ENCODE results near the gene PAFAH1B1.
"Not testable (repeated sequence)": the region's sequence is repeated elsewhere in the genome, so short reads cannot be mapped to it uniquely, and the experiment has no call there.

The PAFAH1B1 gene

DNA sequence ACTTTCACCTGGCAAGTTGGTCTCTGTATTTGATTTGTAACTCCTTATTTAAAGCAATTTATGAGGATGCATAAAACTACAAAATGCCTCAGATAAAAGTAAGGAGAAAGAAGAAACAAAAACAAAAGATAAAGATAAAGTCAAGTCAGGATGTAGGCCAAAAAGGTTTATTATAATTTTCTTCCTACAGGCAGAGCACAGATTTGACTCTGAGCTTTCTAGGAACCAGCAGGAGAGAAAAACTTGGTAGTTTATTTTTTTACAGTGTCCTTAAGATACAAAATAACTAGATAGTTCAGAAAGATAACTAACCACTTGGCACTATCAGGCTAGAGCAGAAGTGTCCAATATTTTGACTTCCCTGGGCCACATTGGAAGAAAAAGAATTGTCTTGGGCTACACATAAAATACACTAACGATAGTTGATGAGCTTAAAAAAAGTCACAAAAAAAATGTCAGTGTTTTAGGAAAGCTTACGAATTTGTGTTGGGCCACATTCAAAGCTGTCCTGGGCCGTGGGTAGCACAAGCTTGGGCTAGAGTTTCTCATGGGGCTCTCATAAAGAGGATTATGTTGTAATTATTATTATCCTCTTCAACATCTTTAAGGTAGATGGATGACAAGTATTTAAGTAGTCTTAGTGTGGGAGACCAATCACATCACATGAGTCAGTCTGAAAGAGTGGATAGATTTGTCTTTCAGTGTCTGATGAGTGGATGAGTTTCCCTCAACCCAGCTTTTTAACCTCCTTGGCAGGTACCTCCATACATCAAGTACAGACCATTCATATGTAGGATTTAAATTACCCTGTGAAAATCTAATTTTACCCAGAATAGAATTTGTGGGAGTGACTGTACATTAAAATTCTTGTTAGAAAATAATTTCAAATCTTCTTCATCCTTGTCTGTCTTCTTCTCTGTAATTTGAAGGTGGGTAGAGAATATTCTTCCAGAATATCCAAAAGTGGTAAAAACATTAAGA lies 17.0 kb downstream of the PAFAH1B1 start:
- no peak for DNase-seq (ENCODE audit: low spot score in 2 of 2)
- Mint-ChIP-seq H3K9me3 (no peaks in the 10 kb centered on the region), H3K27me3 (no peaks in the 10 kb centered on the region), H3K36me3 (peaks cover 7% of the 10 kb centered on the region), H3K27ac (peak overlapping the region; percentile 41), H3K4me1 (peaks cover 24% of the 10 kb centered on the region), H3K4me3 (no peak overlapping the region)
- ATAC-seq (ENCODE audit: low read depth), result no peak

DNA sequence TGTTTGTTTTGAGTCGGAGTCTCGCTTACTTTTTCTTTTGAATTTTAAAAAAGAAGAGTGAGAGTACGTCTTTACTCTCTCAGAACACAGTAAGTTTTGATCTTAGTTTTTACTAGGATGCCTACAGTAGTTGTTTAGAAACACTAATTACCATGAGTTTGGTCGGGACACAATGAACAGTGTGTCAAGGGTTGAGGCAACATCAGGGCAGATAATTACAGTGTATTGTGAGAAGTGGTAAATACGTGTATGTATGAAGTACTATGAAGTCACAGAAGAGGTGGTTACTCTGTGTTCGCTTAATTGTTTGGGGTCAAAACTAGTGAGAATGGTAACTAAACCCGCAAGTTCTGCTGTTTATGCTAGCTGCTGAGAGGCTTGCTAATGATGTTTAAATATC lies 18.2 kb downstream of the PAFAH1B1 start:
- Mint-ChIP-seq H3K4me3 (no peak overlapping the region), H3K9me3 (no peaks in the 10 kb centered on the region), H3K27ac (peak overlapping the region; percentile 62), H3K36me3 (peaks cover 11% of the 10 kb centered on the region), H3K27me3 (no peaks in the 10 kb centered on the region), H3K4me1 (peaks cover 26% of the 10 kb centered on the region)
- no peak for DNase-seq (ENCODE audit: low spot score in 2 of 2)
- ATAC-seq (ENCODE audit: low read depth), result no peak

- Mint-ChIP-seq H3K27me3 (no peaks in the 10 kb centered on the region), H3K36me3 (peaks cover 9% of the 10 kb centered on the region), H3K4me1 (peaks cover 31% of the 10 kb centered on the region), H3K9me3 (no peaks in the 10 kb centered on the region), H3K4me3 (no peak overlapping the region), H3K27ac (no peak overlapping the region)
- DNase-seq (ENCODE audit: low spot score in 2 of 2), result no peak
- ATAC-seq (ENCODE audit: low read depth), result no peak
Observed at GRCh38 chr17:2612630-2613029, 19.2 kb downstream of the PAFAH1B1 start.

DNA sequence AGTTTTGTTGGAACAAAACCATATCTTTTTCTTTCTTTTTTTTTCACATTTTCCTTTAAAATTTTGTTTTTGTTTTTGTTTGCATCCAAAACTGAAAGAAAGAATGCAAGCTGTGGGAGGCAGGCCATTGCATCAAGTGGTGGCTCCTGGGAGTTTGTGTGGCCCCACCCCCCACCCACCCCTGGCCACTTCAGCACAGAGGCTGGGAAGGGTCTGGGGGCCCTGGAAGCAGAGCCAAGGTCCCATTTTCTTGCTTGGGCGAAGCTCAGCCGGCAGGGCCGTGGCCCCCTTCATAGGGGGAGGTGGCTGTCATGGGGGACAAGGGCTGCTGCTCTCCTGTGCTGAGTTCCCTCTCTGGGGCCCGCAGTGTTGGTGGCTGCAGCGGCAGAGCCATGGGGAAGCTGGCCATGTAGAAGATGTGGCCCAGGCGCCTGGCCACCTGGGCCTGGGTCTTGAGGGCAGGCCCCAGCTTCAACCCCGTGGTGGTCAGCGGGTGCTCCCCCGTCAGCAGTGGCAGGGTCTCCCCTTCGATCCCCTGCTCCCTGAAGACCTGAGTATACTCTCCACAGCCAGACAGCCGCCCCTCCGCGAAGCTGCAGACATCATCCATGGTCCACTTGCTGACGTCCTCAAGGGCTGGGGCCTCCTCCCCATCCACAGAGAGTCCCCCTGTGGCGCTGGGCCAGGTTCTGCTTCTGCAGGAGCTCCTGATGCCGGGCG lies 19.8 kb downstream of the PAFAH1B1 start:
- H3K4me3 Mint-ChIP-seq, result no peak overlapping the region
- no peaks in the 10 kb centered on the region for H3K9me3 Mint-ChIP-seq
- ATAC-seq (ENCODE audit: low read depth) (no peak), DNase-seq (ENCODE audit: low spot score in 2 of 2) (no peak)
- H3K27me3 Mint-ChIP-seq, result no peaks in the 10 kb centered on the region
- H3K27ac Mint-ChIP-seq, result no peak overlapping the region
- H3K4me1 Mint-ChIP-seq, result peaks cover 29% of the 10 kb centered on the region
- peaks cover 8% of the 10 kb centered on the region for H3K36me3 Mint-ChIP-seq

GRCh38 chr17:2615882-2616281 lies 22.4 kb downstream of the PAFAH1B1 start:
- Mint-ChIP-seq H3K9me3 (no peaks in the 10 kb centered on the region), H3K27ac (no peak overlapping the region), H3K4me3 (no peak overlapping the region), H3K27me3 (no peaks in the 10 kb centered on the region), H3K4me1 (peaks cover 17% of the 10 kb centered on the region), H3K36me3 (peaks cover 6% of the 10 kb centered on the region)
- DNase-seq (ENCODE audit: low spot score in 2 of 2) (no peak), ATAC-seq (ENCODE audit: low read depth) (no peak)

DNA sequence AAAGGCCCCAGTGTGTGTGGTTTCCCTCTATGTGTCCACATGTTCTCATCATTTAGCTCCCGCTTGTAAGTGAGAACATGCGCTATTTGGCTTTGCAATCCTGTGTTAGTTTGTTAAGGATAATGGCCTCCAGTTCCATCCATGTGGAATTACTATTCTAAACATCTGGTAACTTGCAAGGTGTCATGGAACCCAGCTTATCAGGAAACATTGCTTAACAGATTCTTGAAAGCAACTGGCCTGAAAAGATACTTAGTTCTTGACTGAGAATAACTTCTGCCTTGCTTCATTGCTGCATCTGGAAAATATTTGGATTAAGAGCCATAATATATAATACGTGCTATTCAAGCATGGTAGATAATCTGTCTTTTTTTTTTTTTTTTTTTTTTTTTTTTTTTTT lies 27.8 kb downstream of the PAFAH1B1 start:
- H3K4me1 Mint-ChIP-seq, result peaks cover 28% of the 10 kb centered on the region
- H3K27me3 Mint-ChIP-seq, result no peaks in the 10 kb centered on the region
- H3K27ac Mint-ChIP-seq, result peak overlapping the region; percentile 1
- ATAC-seq (ENCODE audit: low read depth) (no peak), DNase-seq (ENCODE audit: low spot score in 2 of 2) (no peak)
- no peaks in the 10 kb centered on the region for H3K9me3 Mint-ChIP-seq
- peaks cover 5% of the 10 kb centered on the region for H3K36me3 Mint-ChIP-seq
- H3K4me3 Mint-ChIP-seq, result no peak overlapping the region

DNA sequence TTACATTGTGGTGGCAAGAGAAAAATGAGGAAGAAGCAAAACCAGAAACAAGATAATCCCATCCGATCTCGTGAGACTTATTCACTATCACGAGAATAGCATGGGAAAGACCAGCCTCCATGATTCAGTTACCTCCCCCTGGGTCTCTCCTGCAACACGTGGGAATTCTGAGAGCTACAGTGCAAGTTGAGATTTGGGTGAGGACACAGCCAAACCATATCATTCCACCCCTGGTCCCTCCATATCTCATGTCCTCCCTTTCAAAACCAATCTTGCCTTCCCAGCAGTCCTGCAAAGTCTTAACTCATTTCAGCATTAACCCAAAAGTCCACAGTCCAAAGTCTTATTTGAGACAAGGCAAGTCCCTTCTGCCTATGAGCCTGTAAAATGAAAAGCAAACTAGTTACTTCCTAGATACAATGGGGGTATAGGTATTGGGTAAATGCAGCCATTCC lies 28.5 kb downstream of the PAFAH1B1 start:
- not testable (repeated sequence) for H3K9me3 Mint-ChIP-seq; ATAC-seq (ENCODE audit: low read depth); H3K4me3 Mint-ChIP-seq; H3K36me3 Mint-ChIP-seq; H3K27me3 Mint-ChIP-seq; DNase-seq (ENCODE audit: low spot score in 2 of 2)
- peaks cover 29% of the 10 kb centered on the region for H3K4me1 Mint-ChIP-seq
- peak overlapping the region; percentile 43 for H3K27ac Mint-ChIP-seq

DNA sequence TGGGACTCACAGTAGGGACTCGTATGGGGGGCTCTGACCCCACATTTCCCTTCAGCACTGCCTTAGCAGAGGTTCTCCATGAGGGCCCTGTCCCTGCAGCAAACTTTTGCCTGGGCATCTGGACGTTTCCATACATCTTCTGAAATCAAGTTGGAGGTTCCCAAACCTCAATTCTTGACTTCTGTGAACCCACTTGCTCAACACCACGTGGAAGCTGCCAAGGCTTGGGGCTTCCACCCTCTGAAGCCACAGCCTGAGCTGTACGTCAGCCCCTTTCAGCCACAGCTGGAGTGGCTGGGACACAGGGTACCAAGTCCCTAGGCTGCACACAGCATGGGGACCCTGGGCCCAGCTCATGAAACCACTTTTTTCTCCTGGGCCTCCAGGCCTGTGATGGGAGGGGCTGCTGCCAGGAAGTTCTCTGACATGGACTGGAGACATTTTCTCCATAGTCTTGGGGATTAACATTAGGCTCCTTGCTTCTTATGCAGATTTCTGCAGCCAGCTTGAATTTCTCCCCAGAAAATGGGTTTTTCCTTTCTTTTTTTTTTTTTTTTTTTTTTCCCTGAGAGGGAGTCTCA lies 29.4 kb downstream of the PAFAH1B1 start:
- ATAC-seq (ENCODE audit: low read depth); H3K4me3 Mint-ChIP-seq; H3K9me3 Mint-ChIP-seq; DNase-seq (ENCODE audit: low spot score in 2 of 2); H3K27me3 Mint-ChIP-seq; H3K27ac Mint-ChIP-seq: not testable (repeated sequence)
- Mint-ChIP-seq H3K36me3 (peaks cover 10% of the 10 kb centered on the region), H3K4me1 (peaks cover 32% of the 10 kb centered on the region)

DNA sequence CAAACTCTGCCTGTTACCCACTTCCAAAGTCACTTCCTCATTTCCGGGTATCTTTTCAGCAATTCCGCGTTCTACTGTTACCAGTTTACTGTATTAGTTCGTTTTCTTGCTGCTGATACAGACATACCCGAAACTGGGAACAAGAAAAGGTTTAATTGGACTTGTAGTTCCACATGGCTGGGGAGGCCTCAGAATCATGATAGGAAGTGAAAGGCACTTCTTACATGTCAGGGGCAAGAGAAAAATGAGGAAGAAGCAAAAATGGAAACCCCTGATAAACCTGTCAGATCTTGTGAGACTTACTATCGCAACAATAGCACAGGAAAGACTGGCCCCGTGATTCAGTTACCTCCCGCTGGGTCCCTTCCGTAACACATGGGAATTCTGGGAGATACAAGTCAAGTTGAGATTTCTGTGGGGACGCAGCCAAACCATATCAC lies 30.9 kb downstream of the PAFAH1B1 start:
- peak; percentile 33 to 63 for DNase-seq (ENCODE audit: low spot score in 2 of 2)
- ATAC-seq (ENCODE audit: low read depth), result peak; percentile 84
- Mint-ChIP-seq H3K4me1 (peaks cover 45% of the 10 kb centered on the region), H3K4me3 (peak overlapping the region; percentile 69), H3K36me3 (peaks cover 15% of the 10 kb centered on the region), H3K27me3 (no peaks in the 10 kb centered on the region), H3K27ac (peak overlapping the region; percentile 86), H3K9me3 (peaks cover 5% of the 10 kb centered on the region)

GRCh38 chr17:2626626-2627219 lies 33.3 kb downstream of the PAFAH1B1 start:
- not testable (repeated sequence) for ATAC-seq (ENCODE audit: low read depth); H3K4me3 Mint-ChIP-seq; H3K9me3 Mint-ChIP-seq; H3K27me3 Mint-ChIP-seq; DNase-seq (ENCODE audit: low spot score in 2 of 2); H3K27ac Mint-ChIP-seq
- Mint-ChIP-seq H3K36me3 (peaks cover 25% of the 10 kb centered on the region), H3K4me1 (peaks cover 58% of the 10 kb centered on the region)

DNA sequence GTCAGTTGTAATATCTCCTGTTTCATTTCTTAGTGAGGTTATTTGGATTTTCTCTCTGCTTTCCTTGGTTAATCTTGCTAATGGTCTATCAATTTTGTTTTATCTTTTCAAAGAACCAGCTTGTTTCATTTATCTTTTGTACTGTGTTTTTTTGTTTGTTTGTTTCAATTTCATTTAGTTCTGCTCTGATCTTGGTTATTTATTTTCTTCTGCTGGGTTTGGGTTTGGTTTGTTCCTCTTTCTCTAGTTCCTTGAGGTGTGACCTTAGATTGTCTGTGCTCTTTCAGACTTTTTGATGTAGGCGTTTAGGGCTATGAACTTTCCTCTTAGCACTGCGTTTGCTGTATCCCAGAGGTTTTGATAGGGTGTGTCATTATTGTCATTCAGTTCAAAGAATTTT lies 35.5 kb downstream of the PAFAH1B1 start:
- DNase-seq (ENCODE audit: low spot score in 2 of 2), result peak in 1 of 2 donors; percentile 16
- H3K27me3 Mint-ChIP-seq; ATAC-seq (ENCODE audit: low read depth); H3K9me3 Mint-ChIP-seq: not testable (repeated sequence)
- Mint-ChIP-seq H3K4me1 (peaks cover 65% of the 10 kb centered on the region), H3K36me3 (peaks cover 21% of the 10 kb centered on the region), H3K4me3 (peak overlapping the region; percentile 34), H3K27ac (peak overlapping the region; percentile 54)

DNA sequence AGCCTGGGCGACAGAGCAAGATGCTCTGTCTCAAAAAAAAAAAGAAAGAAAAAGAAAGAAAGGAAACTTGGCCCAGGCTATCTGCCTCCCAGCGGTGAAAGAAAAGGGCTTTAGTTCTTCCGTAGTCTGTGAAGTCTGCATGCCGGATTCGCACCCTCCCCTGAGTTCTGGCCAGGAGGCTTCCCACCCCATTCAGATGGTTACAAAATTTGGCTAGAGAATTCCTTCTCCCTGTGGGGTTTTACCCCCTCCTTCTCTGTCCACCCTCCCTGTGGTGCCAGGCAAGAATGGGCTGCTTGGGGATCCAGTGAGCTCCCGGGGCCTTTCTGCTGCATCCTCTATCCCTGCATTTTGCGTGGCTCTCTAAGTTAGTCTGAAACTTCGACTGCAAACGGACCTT lies 37.8 kb downstream of the PAFAH1B1 start:
- H3K27me3 Mint-ChIP-seq, result no peaks in the 10 kb centered on the region
- no peak overlapping the region for H3K4me3 Mint-ChIP-seq
- H3K9me3 Mint-ChIP-seq, result peaks cover 8% of the 10 kb centered on the region
- DNase-seq (ENCODE audit: low spot score in 2 of 2), result no peak
- H3K4me1 Mint-ChIP-seq, result peaks cover 63% of the 10 kb centered on the region
- ATAC-seq (ENCODE audit: low read depth), result no peak
- no peak overlapping the region for H3K27ac Mint-ChIP-seq
- H3K36me3 Mint-ChIP-seq, result peaks cover 24% of the 10 kb centered on the region

- Mint-ChIP-seq H3K27me3 (no peaks in the 10 kb centered on the region), H3K4me3 (no peak overlapping the region), H3K4me1 (peaks cover 40% of the 10 kb centered on the region), H3K27ac (peak overlapping the region; percentile 33), H3K9me3 (peaks cover 4% of the 10 kb centered on the region), H3K36me3 (peaks cover 16% of the 10 kb centered on the region)
- ATAC-seq (ENCODE audit: low read depth) (no peak), DNase-seq (ENCODE audit: low spot score in 2 of 2) (no peak)
Observed at GRCh38 chr17:2634361-2634960, 41.0 kb downstream of the PAFAH1B1 start.
